MM.1S (cell line): ENCODE measurements around the gene ATP5F1D.

Source experiments
- DNase-seq: peaks from one replicate; pipeline ENCODE4 v3.0.0-alpha.2; 2015
- H2AFZ ChIP-seq: fragments of 300-600 bp; sonication (generic); 2 replicates; pipeline ENCODE4 v1.6.0; 2016; ENCODE audit warnings: antibody characterized with exemption, low read length
- H3F3A ChIP-seq: fragments of 300-600 bp; sonication (generic); 2 replicates; pipeline ENCODE4 v1.6.1; 2016; ENCODE audit warnings: mild to moderate bottlenecking, antibody characterized with exemption, low read length, moderate library complexity, mixed read lengths; ENCODE audit not compliant: insufficient read depth
- H3K27ac ChIP-seq: fragments of 300-600 bp; sonication (generic); 2 replicates; pipeline ENCODE4 v1.5.1; 2016; ENCODE audit warnings: mild to moderate bottlenecking, low read length
- H3K27me3 ChIP-seq: fragments of 300-600 bp; sonication (generic); replicated peaks from 2 replicates; pipeline ENCODE4 v1.6.0; 2016; ENCODE audit warnings: low read length; ENCODE audit not compliant: insufficient read depth
- H3K36me3 ChIP-seq: fragments of 300-600 bp; sonication (generic); replicated peaks from 2 replicates; pipeline ENCODE4 v1.6.1; 2016; ENCODE audit warnings: mild to moderate bottlenecking, low read length, mixed read lengths; ENCODE audit not compliant: insufficient read depth
- H3K4me1 ChIP-seq: fragments of 300-600 bp; sonication (generic); 2 replicates; pipeline ENCODE4 v1.6.1; 2016; ENCODE audit warnings: low read length, mixed read lengths
- H3K4me2 ChIP-seq: fragments of 300-600 bp; sonication (generic); 2 replicates; pipeline ENCODE4 v1.6.0; 2016; ENCODE audit warnings: low read depth, low read length
- H3K4me3 ChIP-seq: fragments of 300-600 bp; sonication (generic); 2 replicates; pipeline ENCODE4 v1.5.1; 2016; ENCODE audit warnings: low read length, mixed read lengths
- H3K79me2 ChIP-seq: fragments of 300-600 bp; sonication (generic); 2 replicates; pipeline ENCODE4 v1.6.1; 2016; ENCODE audit warnings: mixed run types, low read length, mixed read lengths
- H3K9ac ChIP-seq: fragments of 300-600 bp; sonication (generic); 2 replicates; pipeline ENCODE4 v1.6.1; 2016; ENCODE audit warnings: low read length, mixed read lengths
- H3K9me2 ChIP-seq: fragments of 300-600 bp; sonication (generic); replicated peaks from 2 replicates; pipeline ENCODE4 v1.6.1; 2016; ENCODE audit warnings: mild to moderate bottlenecking, low read length, mixed read lengths; ENCODE audit not compliant: insufficient read depth
- H3K9me3 ChIP-seq: fragments of 300-600 bp; sonication (generic); replicated peaks from 2 replicates; pipeline ENCODE4 v1.6.1; 2016; ENCODE audit warnings: mild to moderate bottlenecking, low read length, mixed read lengths; ENCODE audit not compliant: insufficient read depth
- H4K20me1 ChIP-seq: fragments of 300-600 bp; sonication (generic); 2 replicates; pipeline ENCODE4 v1.6.1; 2016; ENCODE audit warnings: mild to moderate bottlenecking, low read length, moderate library complexity, mixed read lengths; ENCODE audit not compliant: insufficient read depth
- EZH2 ChIP-seq: fragments of 300-600 bp; sonication (generic); optimal IDR thresholded peaks from 2 replicates; pipeline ENCODE3; 2017; ENCODE audit warnings: low read depth, mild to moderate bottlenecking, antibody characterized with exemption, low read length, mixed read lengths
- EZH2phosphoT487 ChIP-seq: fragments of 300-600 bp; sonication (generic); IDR thresholded peaks from 2 replicates; pipeline ENCODE4 v1.6.1; 2018; ENCODE audit warnings: antibody characterized with exemption, low read length
- TF ChIP-seq, protein P1 (sequence below): fragments of 300-600 bp; sonication (generic); IDR thresholded peaks from 2 replicates; pipeline ENCODE4 v1.5.1; 2016; ENCODE audit warnings: antibody characterized with exemption, low read length, mixed read lengths

ATP5F1D gene

GRCh38 chr19:1253514-1254080 lies 12.0 kb downstream of the ATP5F1D start:
- H3K4me2 ChIP-seq = no peak overlapping the region
- H3K79me2 ChIP-seq = peaks cover 34% of the 10 kb centered on the region
- H3K4me3 ChIP-seq = no peak overlapping the region
- no peak overlapping the region for H3K27ac ChIP-seq
- H3K36me3 ChIP-seq = peaks cover 12% of the 10 kb centered on the region; the same call in 1 of the 2 replicates
- no peaks in the 10 kb centered on the region for H4K20me1 ChIP-seq
- no peak overlapping the region for H2AFZ ChIP-seq
- no peaks in the 10 kb centered on the region for H3K27me3 ChIP-seq
- H3F3A ChIP-seq = peaks cover 3% of the 10 kb centered on the region; the same call in 1 of the 2 replicates
- no peaks in the 10 kb centered on the region for H3K9me3 ChIP-seq
- H3K9me2 ChIP-seq = no peaks in the 10 kb centered on the region
- H3K4me1 ChIP-seq = peaks cover 4% of the 10 kb centered on the region; the same call in 1 of the 2 replicates
- no peak overlapping the region for H3K9ac ChIP-seq
- TF ChIP-seq EZH2phosphoT487 (no peak), EZH2 (no peak)
- TF ChIP-seq, protein P1, sequence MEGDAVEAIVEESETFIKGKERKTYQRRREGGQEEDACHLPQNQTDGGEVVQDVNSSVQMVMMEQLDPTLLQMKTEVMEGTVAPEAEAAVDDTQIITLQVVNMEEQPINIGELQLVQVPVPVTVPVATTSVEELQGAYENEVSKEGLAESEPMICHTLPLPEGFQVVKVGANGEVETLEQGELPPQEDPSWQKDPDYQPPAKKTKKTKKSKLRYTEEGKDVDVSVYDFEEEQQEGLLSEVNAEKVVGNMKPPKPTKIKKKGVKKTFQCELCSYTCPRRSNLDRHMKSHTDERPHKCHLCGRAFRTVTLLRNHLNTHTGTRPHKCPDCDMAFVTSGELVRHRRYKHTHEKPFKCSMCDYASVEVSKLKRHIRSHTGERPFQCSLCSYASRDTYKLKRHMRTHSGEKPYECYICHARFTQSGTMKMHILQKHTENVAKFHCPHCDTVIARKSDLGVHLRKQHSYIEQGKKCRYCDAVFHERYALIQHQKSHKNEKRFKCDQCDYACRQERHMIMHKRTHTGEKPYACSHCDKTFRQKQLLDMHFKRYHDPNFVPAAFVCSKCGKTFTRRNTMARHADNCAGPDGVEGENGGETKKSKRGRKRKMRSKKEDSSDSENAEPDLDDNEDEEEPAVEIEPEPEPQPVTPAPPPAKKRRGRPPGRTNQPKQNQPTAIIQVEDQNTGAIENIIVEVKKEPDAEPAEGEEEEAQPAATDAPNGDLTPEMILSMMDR = no peak
- no peak for DNase-seq

- Histone ChIP-seq H3K4me3 (no peak overlapping the region), H3K9me3 (no peaks in the 10 kb centered on the region), H4K20me1 (no peaks in the 10 kb centered on the region), H2AFZ (no peak overlapping the region), H3K27me3 (no peaks in the 10 kb centered on the region), H3K9me2 (no peaks in the 10 kb centered on the region), H3K9ac (no peak overlapping the region), H3K27ac (no peak overlapping the region), H3F3A (peaks cover 2% of the 10 kb centered on the region; the same call in 1 of the 2 replicates), H3K36me3 (peaks cover 12% of the 10 kb centered on the region; the same call in 1 of the 2 replicates), H3K4me1 (peaks cover 4% of the 10 kb centered on the region; the same call in 1 of the 2 replicates), H3K79me2 (peaks cover 34% of the 10 kb centered on the region), H3K4me2 (no peak overlapping the region)
- TF ChIP-seq EZH2 (no peak), EZH2phosphoT487 (no peak)
- TF ChIP-seq, protein P1 = no peak
- no peak for DNase-seq
Measured at GRCh38 chr19:1254081-1254527, 12.6 kb downstream of the ATP5F1D start.

- Histone ChIP-seq H3K4me2 (no peak overlapping the region), H3K79me2 (peaks cover 38% of the 10 kb centered on the region), H2AFZ (no peak overlapping the region), H3K4me1 (peaks cover 6% of the 10 kb centered on the region; the same call in 1 of the 2 replicates), H3K27me3 (no peaks in the 10 kb centered on the region), H3K4me3 (no peak overlapping the region), H3K27ac (no peak overlapping the region), H3F3A (peaks cover 8% of the 10 kb centered on the region), H3K9ac (no peak overlapping the region), H3K36me3 (peaks cover 12% of the 10 kb centered on the region; the same call in 1 of the 2 replicates), H3K9me3 (no peaks in the 10 kb centered on the region), H3K9me2 (no peaks in the 10 kb centered on the region), H4K20me1 (no peaks in the 10 kb centered on the region)
- TF ChIP-seq EZH2 (no peak), EZH2phosphoT487 (no peak)
- TF ChIP-seq, protein P1 = no peak
- DNase-seq = no peak
Measured at GRCh38 chr19:1254530-1255185, 13.1 kb downstream of the ATP5F1D start.
